AG09319 (cell line): Measurements from ENCODE around the gene TAPT1.

Experiments
- DNase-seq: peaks from one replicate; pipeline ENCODE4 v3.0.0-alpha.2; 2010; ENCODE audit warnings: low read depth; ENCODE audit errors: extremely low read depth
- CTCF ChIP-seq: IDR thresholded peaks from 2 replicates; pipeline ENCODE4 v1.5.1; 2011; ENCODE audit warnings: low read depth, mild to moderate bottlenecking, inconsistent platforms, low read length, moderate library complexity

TAPT1 gene

GRCh38 chr4:16265820-16266219 is 39.5 kb upstream of the TAPT1 start:
- DNase-seq, result no peak
- TF ChIP-seq CTCF, result no peak

- peak; percentile 12 for DNase-seq
- TF ChIP-seq CTCF, result peak; percentile 54
These were observed 38.5 kb upstream of the TAPT1 start for GRCh38 chr4:16264798-16265197.

- no peak for DNase-seq
- TF ChIP-seq CTCF, result no peak
These were observed 36.8 kb upstream of the TAPT1 start for GRCh38 chr4:16263056-16263455.

GRCh38 chr4:16262188-16262587 is 35.9 kb upstream of the TAPT1 start:
- no peak for DNase-seq
- no peak for TF ChIP-seq CTCF

- no peak for DNase-seq
- TF ChIP-seq CTCF, result no peak
These were observed 35.1 kb upstream of the TAPT1 start for GRCh38 chr4:16261313-16261878.

GRCh38 chr4:16259889-16260246 is 33.6 kb upstream of the TAPT1 start:
- DNase-seq, result no peak
- TF ChIP-seq CTCF, result no peak

GRCh38 chr4:16259241-16259888 is 33.1 kb upstream of the TAPT1 start:
- no peak for DNase-seq
- TF ChIP-seq CTCF, result no peak
